WTC11 (cell line): ENCODE measurements around the gene MTA1. TPM values are rescaled to one million over a fixed set of nuclear protein-coding genes. Genes with fewer than 3 reads are reported as not detected.
A peak's percentile ranks its signal among the peaks of the same experiment; 100 is the strongest.

ENCODE experiments used
- ATF1 ChIP-seq: sonication (generic); formaldehyde crosslinking; IDR thresholded peaks from 2 replicates; pipeline ENCODE4 v1.8.1; 2023; ENCODE audit warnings: mild to moderate bottlenecking, moderate library complexity, missing genetic modification reagents
- CBFB ChIP-seq: sonication (generic); formaldehyde crosslinking; IDR thresholded peaks from 2 replicates; pipeline ENCODE4 v1.8.1; 2022; ENCODE audit warnings: mild to moderate bottlenecking, low read depth, missing genetic modification reagents
- CREM ChIP-seq: sonication (generic); formaldehyde crosslinking; IDR thresholded peaks from 2 replicates; pipeline ENCODE4 v1.8.1; 2022; ENCODE audit warnings: mild to moderate bottlenecking, missing genetic modification reagents, moderate library complexity
- E2F1 ChIP-seq: sonication (generic); formaldehyde crosslinking; IDR thresholded peaks from 2 replicates; pipeline ENCODE4 v1.8.0; 2022; ENCODE audit warnings: mild to moderate bottlenecking, missing genetic modification reagents
- ELF4 ChIP-seq: sonication (generic); formaldehyde crosslinking; IDR thresholded peaks from 2 replicates; pipeline ENCODE4 v1.8.1; 2022; ENCODE audit warnings: low read depth, mild to moderate bottlenecking, moderate library complexity, missing genetic modification reagents
- EMX1 ChIP-seq: fragments of 250-450 bp; sonication (Bioruptor Pico); IDR thresholded peaks from 2 replicates; pipeline ENCODE4 v1.8.0; 2021; ENCODE audit warnings: mild to moderate bottlenecking
- ERG ChIP-seq: fragments of 250-450 bp; sonication (Bioruptor Pico); IDR thresholded peaks from 2 replicates; pipeline ENCODE4 v1.8.0; 2021; ENCODE audit warnings: mild to moderate bottlenecking
- ESRRA ChIP-seq: sonication (generic); formaldehyde crosslinking; IDR thresholded peaks from 2 replicates; pipeline ENCODE4 v1.8.1; 2022; ENCODE audit warnings: mild to moderate bottlenecking, missing genetic modification reagents, borderline replicate concordance
- ETV6 ChIP-seq: sonication (generic); formaldehyde crosslinking; IDR thresholded peaks from 2 replicates; pipeline ENCODE4 v1.8.1; 2022; ENCODE audit warnings: mild to moderate bottlenecking, missing genetic modification reagents
- FOXK1 ChIP-seq: sonication (generic); formaldehyde crosslinking; IDR thresholded peaks from 2 replicates; pipeline ENCODE4 v1.8.0; 2022; ENCODE audit warnings: mild to moderate bottlenecking, moderate library complexity, missing genetic modification reagents
- FOXP4 ChIP-seq: sonication (generic); formaldehyde crosslinking; IDR thresholded peaks from 2 replicates; pipeline ENCODE4 v1.8.0; 2022; ENCODE audit warnings: mild to moderate bottlenecking, missing genetic modification reagents
- GTF2I ChIP-seq: fragments of 250-450 bp; sonication (Bioruptor Pico); conservative IDR thresholded peaks from 2 replicates; pipeline ENCODE4 v1.4.0; 2021; ENCODE audit warnings: mild to moderate bottlenecking
- IRF2 ChIP-seq: sonication (generic); formaldehyde crosslinking; IDR thresholded peaks from 2 replicates; pipeline ENCODE4 v1.8.0; 2022; ENCODE audit warnings: low read depth, missing genetic modification reagents, borderline replicate concordance
- MAX ChIP-seq: sonication (generic); formaldehyde crosslinking; IDR thresholded peaks from 2 replicates; pipeline ENCODE4 v1.8.0; 2022; ENCODE audit warnings: mild to moderate bottlenecking, missing genetic modification reagents
- MLX ChIP-seq: sonication (generic); formaldehyde crosslinking; IDR thresholded peaks from 2 replicates; pipeline ENCODE4 v1.8.1; 2023; ENCODE audit warnings: mild to moderate bottlenecking, missing genetic modification reagents, moderate library complexity
- SMAD4 ChIP-seq: sonication (generic); formaldehyde crosslinking; IDR thresholded peaks from 2 replicates; pipeline ENCODE4 v1.8.0; 2022; ENCODE audit warnings: mild to moderate bottlenecking, missing genetic modification reagents
- SP1 ChIP-seq: sonication (generic); formaldehyde crosslinking; conservative IDR thresholded peaks from 2 replicates; pipeline ENCODE4 v1.8.1; 2022; ENCODE audit warnings: missing genetic modification reagents
- TCF7 ChIP-seq: sonication (generic); formaldehyde crosslinking; IDR thresholded peaks from 2 replicates; pipeline ENCODE4 v1.8.0; 2022; ENCODE audit warnings: mild to moderate bottlenecking, low read depth, missing genetic modification reagents, moderate library complexity
- TEAD1 ChIP-seq: sonication (generic); formaldehyde crosslinking; IDR thresholded peaks from 2 replicates; pipeline ENCODE4 v1.8.0; 2022; ENCODE audit warnings: mild to moderate bottlenecking, missing genetic modification reagents
- TP53 ChIP-seq: sonication (generic); formaldehyde crosslinking; IDR thresholded peaks from 2 replicates; pipeline ENCODE4 v1.8.1; 2023; ENCODE audit warnings: mild to moderate bottlenecking, missing genetic modification reagents
- ZMAT4 ChIP-seq: fragments of 250-450 bp; sonication (Bioruptor Pico); IDR thresholded peaks from 2 replicates; pipeline ENCODE4 v1.9.0; 2021; ENCODE audit warnings: mild to moderate bottlenecking
- ZNF121 ChIP-seq: sonication (generic); formaldehyde crosslinking; IDR thresholded peaks from 2 replicates; pipeline ENCODE4 v1.8.0; 2023; ENCODE audit warnings: missing genetic modification reagents
- ZNF281 ChIP-seq: sonication (generic); formaldehyde crosslinking; IDR thresholded peaks from 2 replicates; pipeline ENCODE4 v1.8.0; 2023; ENCODE audit warnings: mild to moderate bottlenecking, missing genetic modification reagents
- ZSCAN18 ChIP-seq: fragments of 250-450 bp; sonication (Bioruptor Pico); IDR thresholded peaks from 2 replicates; pipeline ENCODE4 v2.1.2; 2022; ENCODE audit warnings: mild to moderate bottlenecking, moderate library complexity
- total RNA-seq: library from RNA; stranded (reverse); gene quantifications from 3 replicates; pipeline ENCODE4 v1.2.3, GENCODE V29; 2021

Gene MTA1
- total RNA-seq, 1 experiment from 2014 or later = 279 TPM

- 0 out of 2 replicates have a peak, but pooled peaks have one; percentile 65 for TF ChIP-seq E2F1 (CRISPR knock-in tag)
- TF ChIP-seq SP1 = peak; percentile 79
- peak; percentile 84; the same call in 1 of the 2 replicates for TF ChIP-seq ESRRA
- no peak for TF ChIP-seq ATF1 (CRISPR knock-in tag)
- TF ChIP-seq ZNF281 (CRISPR knock-in tag) = peak; percentile 74; the same call in 1 of the 2 replicates
- TF ChIP-seq MAX (CRISPR knock-in tag) = peak; percentile 61; the same call in 1 of the 2 replicates
- no peak for TF ChIP-seq IRF2 (CRISPR knock-in tag)
- TF ChIP-seq FOXP4 = 0 out of 2 replicates have a peak, but pooled peaks have one; percentile 40
- peak; percentile 35; the same call in 1 of the 2 replicates for TF ChIP-seq TEAD1 (CRISPR knock-in tag)
- TF ChIP-seq CBFB (CRISPR knock-in tag) = no peak
- TF ChIP-seq MLX (CRISPR knock-in tag) = no peak
- TF ChIP-seq ZSCAN18 (CRISPR knock-in tag) = no peak
- TF ChIP-seq ELF4 = no peak
- TF ChIP-seq TP53 (CRISPR knock-in tag) = peak; percentile 54; the same call in 1 of the 2 replicates
- no peak for TF ChIP-seq ZNF121 (CRISPR knock-in tag)
- no peak for TF ChIP-seq ZMAT4 (CRISPR knock-in tag)
- no peak for TF ChIP-seq TCF7 (CRISPR knock-in tag)
- no peak for TF ChIP-seq SMAD4 (CRISPR knock-in tag)
- peak; percentile 84 for TF ChIP-seq FOXK1 (CRISPR knock-in tag)
- peak; percentile 90 for TF ChIP-seq ETV6 (CRISPR knock-in tag)
- no peak for TF ChIP-seq CREM
- no peak for TF ChIP-seq ERG (CRISPR knock-in tag)
- TF ChIP-seq EMX1 = no peak
- no peak for TF ChIP-seq GTF2I (CRISPR knock-in tag)
These were observed 71.1 kb downstream of the MTA1 start, which contains the start of gene TEDC1 (continued) for GRCh38 chr14:105490572-105491365.
